Hematopoietic multipotent progenitor cell (in vitro differentiated cells): ENCODE results near the gene CD163L1. TPM values are rescaled to one million over a fixed set of nuclear protein-coding genes. Genes with fewer than 3 reads are reported as not detected.
"Not testable (repeated sequence)": the region's sequence is repeated elsewhere in the genome, so short reads cannot be mapped to it uniquely, and the experiment has no call there.

Experiments
- DNase-seq, 3 donors: peaks; one replicate each; pipeline ENCODE4 v3.0.0-alpha.2; 2011 to 2015; ENCODE audit warnings: low read depth in 2 of 3, low spot score in 2 of 3
- total RNA-seq: library from RNA; depleted of rRNA; stranded (reverse); fragments of >200 nt; gene quantifications from one replicate; pipeline ENCODE4 v1.2.3, GENCODE V29; 2012

The CD163L1 gene
- total RNA-seq, 1 donor: under 0.01 TPM

GRCh38 chr12:7337790-7338189, 106.2 kb downstream of the CD163L1 start:
- DNase-seq: not testable (repeated sequence)

GRCh38 chr12:7327918-7328317, 116.0 kb downstream of the CD163L1 start:
- DNase-seq: no peak

GRCh38 chr12:7324176-7324575, 119.8 kb downstream of the CD163L1 start:
- DNase-seq: no peak

DNA sequence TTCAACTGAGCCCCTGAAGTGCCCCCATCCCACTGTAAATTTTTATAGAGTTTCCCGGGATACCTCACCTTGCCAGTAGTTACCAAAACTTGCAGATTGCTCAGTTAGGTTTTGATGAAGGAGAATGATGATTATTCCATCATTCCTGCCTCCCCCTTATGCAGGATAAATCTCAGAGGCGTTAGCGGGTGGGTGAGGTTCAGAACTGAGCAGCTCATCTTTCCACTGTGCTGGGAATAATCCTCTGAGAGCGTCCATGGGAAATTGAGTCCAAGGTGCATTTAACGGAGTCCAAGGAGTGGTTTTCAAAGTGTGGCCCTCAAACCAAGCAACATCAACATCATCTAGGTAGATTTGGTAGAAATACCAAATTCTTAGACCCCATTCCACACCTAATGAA, 121.4 kb downstream of the CD163L1 start:
- DNase-seq: no peak

GRCh38 chr12:7321624-7322023, 122.3 kb downstream of the CD163L1 start:
- no peak for DNase-seq

DNA sequence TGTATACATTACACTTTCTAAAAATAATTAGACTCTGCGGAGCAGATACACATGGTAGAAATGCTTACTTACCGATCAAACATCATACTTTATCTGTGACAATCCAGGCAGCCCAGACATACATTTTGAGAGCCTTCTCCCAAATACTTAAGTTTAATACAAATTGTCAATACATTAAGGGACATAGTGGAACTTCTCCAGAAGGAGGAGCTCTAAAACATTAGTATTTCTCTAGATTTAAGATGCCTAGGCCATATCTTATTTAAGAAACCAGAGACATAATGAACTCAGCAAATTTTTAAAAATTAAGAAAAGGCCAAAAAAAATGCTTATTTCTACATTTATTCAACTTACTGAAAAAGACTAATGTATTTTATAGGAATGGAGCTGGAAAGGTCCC, 124.0 kb downstream of the CD163L1 start:
- DNase-seq: peak in 1 of 3 donors; percentile 22

DNA sequence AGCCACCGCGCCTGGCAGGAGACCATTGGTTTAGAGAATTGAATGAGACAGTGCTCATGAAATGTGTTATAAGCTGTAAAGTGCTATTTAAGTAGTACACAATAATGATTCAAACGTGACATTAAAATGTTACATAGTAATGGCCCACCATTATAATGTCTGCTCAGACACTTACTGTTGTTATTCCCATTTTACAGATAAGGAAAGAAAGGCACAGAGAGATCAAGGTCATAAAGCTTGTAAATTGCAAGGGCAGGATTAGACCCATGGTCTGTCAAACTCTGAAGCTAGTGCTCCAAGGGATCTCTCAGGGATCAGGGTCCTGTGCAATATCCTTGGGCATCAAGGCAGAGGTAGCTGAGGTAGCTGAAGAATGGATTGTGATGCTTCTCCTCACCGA, 133.9 kb downstream of the CD163L1 start:
- no peak for DNase-seq

Other genes starting within 250 kb of the CD163L1 start
- not detected for gene ACSM4, start 140.1 kb downstream of the CD163L1 start, total RNA-seq
- gene CD163, start 59.6 kb upstream of the CD163L1 start, total RNA-seq: 0.27 TPM
- not detected for gene APOBEC1, start 221.8 kb upstream of the CD163L1 start, total RNA-seq